Activated naive CD4-positive, alpha-beta T cell treated with anti-CD3 and anti-CD28 coated beads, Interleukin-2, amount 50 U/mL, for 16 hours (primary cell): ENCODE data around the gene ACER2.

Experiments used
- DNase-seq: peaks from one replicate; pipeline ENCODE4 v3.0.0-alpha.2; 2020

ACER2 gene

GRCh38 chr9:19490269-19490668 lies 81.5 kb downstream of the ACER2 start:
- DNase-seq = no peak

GRCh38 chr9:19490828-19491227 lies 82.0 kb downstream of the ACER2 start:
- no peak for DNase-seq

DNA sequence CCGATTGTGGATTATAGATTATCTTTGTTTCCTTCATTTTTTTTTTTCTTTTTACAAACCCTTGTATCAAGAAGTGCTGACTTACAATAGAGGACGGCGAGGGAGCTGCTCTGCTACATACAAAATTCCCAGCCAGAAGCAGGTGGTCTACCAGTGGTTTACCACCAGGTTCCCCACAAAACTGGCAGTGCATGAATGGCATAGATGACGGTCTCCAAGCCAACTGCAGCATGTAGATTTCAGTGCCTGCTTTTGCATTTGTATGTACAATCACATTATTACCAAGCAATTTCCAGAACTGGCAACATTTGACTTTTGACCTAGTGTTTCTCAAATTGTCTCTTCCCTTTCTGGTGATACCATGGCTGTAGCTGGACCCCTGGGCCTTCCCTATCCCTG lies 84.0 kb downstream of the ACER2 start:
- no peak for DNase-seq

DNA sequence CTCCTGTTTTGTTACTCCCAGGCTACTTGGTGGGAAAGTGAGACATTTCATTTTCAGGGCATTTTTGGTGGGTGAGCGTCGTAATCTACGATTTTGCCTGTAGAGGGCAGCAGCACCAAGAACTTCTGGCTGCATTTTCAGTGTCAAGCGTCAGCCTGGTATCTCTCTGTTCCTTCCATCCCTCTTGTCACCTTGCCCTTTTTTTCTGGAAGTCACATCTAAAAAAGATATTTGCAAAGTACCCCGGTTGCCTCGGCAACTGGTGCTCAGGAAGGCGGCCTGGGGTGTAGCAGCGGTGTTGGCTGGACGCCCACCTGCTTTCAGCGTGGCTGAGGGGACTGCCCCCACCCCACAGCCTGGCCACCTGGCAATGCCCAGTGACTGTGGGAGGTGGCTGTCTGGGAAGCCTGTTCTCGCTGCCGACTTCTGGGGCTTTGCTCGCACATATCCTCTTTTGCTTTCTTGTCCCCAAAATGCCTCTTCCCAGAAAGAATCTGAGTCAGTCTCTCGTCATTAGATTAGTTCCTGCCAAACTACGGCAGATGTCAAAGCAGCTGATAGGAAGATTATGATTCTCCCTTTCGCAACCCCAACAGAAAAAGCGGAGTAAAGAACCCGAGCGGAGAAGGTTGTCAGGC lies 84.5 kb downstream of the ACER2 start:
- peak; percentile 28 for DNase-seq

DNA sequence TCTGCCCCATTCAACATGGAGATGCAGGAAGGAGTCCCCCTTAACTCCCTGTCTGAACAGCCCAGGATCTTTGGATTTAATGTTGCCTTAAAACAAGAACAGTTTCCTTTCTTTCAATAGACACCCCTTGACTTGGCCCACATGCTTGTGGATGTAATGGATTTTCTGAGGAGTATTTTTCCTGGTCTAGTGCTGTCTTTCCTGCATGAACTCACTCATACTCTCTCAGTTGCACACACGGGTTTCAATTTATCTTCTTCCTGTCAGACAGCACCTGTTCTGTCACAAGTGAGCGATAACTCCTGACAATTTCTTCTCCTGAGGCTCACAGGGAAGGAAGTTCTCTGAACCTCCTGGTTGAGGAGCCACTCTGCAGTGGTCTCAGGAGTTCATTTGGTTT lies 85.1 kb downstream of the ACER2 start:
- DNase-seq = no peak

DNA sequence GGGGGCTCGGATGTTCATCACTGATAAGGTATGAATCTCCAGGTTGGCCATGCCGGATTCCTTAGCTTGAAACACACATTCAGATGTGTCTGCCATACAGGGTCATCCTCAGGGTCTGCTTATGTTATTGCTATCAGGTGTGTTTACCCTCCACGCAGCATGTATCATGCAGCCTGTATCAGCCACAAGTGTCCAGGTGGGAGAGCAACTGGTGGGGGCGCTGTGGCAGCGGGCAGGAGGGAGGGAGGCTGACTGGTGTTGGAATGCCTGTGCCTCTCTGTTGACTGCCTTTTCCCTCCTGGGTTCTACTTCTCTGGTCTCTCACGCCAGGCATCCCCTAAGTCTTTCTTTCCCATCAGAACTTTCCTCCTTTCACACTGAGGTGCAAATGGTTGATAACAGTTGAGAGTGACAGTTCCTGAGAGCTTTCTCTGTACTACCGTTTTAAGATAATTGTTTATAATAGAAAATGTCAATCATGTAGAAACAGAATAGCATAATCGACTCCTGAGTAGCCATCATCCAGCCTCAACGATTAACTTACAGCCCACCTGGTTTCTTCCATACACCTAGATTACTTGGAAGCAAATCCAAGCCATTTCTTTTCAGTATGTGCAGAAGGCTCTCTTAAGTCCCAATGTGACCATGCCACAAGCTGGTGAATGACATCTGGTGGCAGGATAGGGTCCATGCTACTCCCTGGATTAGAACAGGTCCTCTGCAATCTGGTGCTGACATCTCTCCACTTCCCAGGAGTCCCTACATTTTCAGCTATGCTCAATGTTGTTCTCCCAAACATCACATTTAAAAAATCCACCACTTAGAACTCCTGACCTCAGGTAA lies 86.6 kb downstream of the ACER2 start:
- DNase-seq = no peak

GRCh38 chr9:19496321-19497050 lies 87.7 kb downstream of the ACER2 start:
- no peak for DNase-seq

GRCh38 chr9:19497276-19497675 lies 88.5 kb downstream of the ACER2 start:
- DNase-seq = no peak

DNA sequence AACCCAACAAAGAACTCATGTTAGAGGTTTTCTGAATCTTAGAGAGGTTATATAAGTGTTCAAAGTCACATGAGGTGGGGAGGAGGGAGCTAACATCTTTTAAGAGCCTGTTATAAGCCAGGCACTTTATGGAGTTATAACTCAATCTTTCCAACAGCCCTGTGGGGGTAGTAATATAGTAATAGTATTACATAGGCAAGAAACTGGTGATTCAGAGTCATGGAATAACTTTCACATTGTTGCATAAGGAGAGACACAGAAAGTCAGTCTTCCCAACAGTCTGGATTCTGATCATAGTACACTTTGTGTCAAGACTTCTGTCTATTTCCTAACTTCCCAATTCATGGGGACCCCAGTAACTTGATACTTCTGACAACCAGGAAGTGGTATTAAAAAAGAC lies 89.2 kb downstream of the ACER2 start:
- no peak for DNase-seq
